HG02885 (cell line): ENCODE results near the gene C21orf91.

Source experiments
- ATAC-seq: cut with Tn5 transposase; IDR thresholded peaks from one replicate; pipeline ENCODE4 v1.9.1; 2021; ENCODE audit warnings: mild to moderate bottlenecking; ENCODE audit not compliant: unreplicated experiment, poor library complexity

The C21orf91 gene

DNA sequence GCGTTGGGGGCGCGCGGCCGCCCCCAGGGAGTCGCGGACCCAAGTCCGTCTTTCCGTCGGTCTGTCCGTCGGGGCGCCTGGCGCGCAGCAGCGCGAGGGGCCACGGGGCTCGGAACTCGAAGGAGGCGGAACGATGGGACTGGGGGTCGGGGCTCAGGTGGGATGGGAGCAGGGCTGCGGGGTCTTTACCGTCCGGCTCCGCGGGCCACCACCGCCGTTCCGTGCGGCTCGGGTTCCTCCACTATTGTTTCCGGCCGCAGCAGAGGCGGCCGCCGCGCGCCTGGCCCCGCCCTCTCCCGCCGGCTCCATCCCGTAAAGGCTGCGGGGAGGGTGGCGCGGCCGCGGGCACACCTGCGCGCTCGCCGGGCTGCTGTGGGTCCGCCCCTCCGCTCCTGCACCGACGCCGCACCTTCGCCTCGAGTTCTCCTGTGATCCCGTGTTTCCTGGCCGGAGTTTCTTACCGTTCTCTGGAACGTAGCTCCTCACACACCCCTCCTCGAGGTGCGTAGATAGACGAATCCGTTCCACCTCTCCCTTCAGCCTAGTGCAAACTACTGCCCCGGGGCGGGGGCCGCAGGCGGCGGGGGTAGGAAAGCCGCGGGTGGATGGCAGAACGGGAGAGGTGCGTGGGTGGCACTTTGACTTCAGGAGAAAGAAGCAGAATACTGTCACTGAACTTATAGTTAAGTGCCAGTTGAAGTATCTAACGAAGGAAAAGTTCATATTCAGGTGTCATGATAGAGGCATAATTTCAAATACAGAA, at the start of gene C21orf91:
C21orf91 (minus strand) TSS at position 243 of the 763 bp plus-strand sequence. CDS start 1,038 bp downstream, outside the sequence.
- ATAC-seq: peak; percentile 85

DNA sequence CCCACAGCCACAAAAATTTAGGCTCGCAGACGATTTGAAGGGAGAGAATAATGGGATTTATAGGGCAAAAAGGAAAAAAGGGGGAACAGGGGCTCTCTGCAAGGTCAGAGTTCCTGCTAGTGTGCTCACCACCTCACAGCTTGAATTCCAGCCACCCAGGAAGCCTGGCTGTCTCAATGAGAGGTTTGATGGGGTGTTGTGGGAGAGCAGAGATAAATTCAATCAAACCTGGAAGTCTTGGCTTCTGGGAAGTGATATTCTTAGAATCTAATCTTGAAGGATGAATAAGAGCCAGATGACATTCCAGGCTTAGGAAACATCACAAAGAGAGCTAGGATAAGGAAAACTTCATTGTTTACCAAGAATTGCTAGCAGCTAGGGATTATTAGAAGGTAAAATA, 47.4 kb upstream of the C21orf91 start:
- no peak for ATAC-seq

DNA sequence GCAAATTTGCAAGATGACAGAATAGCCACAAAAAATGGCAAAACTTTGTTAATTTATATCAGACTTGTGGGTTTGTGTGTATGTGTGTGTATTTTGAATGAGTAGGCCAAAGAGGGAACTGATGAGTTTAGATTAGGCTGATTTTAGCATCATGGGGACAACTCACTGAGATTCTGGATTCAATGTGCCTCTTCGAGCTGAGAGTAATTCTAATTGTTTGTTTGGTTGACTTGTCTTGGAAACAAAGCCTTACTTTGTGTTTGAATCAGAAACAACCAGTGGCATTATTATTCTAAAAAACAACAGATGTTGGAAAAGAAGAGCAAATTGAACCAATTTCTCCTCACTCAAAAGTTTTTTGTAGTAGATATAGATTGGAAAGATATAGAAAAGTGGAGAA, 40.5 kb upstream of the C21orf91 start:
- ATAC-seq: no peak

DNA sequence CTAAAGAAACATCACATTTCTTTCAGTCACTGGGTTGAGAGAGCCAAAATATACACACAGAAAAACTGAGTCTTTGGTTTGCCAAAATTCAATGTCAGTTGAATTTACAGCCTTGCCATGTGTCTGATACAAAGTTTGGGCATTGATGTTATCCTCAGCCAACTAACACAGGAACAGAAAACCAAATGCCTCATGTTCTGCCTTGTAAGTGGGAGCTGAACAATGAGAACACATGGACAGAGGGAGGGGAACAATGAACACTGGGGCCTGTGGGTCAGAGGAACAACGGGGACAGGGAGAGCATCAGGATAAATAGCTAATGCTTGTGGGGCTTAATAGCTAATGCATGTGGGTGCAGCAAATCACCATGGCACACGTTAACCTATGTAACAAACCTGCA, 39.6 kb upstream of the C21orf91 start:
- ATAC-seq: no peak

DNA sequence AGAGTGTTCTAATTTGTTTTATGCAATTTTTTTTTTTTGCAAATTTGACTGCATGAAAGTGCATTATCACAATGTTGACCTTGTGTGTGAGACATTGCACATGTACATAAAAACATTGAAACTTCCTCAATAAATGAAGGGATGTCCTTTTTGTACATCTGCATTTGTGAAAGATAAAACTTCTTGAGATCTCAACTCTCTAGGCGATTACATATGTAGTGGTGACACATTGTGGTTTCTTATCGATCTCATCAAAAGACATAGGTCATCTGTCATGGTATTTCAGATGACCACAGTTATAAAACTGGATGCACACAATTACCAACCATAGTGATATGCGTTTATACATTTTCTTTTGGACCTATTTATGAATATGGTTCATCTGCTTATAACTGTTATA, 35.6 kb upstream of the C21orf91 start:
- ATAC-seq: no peak

DNA sequence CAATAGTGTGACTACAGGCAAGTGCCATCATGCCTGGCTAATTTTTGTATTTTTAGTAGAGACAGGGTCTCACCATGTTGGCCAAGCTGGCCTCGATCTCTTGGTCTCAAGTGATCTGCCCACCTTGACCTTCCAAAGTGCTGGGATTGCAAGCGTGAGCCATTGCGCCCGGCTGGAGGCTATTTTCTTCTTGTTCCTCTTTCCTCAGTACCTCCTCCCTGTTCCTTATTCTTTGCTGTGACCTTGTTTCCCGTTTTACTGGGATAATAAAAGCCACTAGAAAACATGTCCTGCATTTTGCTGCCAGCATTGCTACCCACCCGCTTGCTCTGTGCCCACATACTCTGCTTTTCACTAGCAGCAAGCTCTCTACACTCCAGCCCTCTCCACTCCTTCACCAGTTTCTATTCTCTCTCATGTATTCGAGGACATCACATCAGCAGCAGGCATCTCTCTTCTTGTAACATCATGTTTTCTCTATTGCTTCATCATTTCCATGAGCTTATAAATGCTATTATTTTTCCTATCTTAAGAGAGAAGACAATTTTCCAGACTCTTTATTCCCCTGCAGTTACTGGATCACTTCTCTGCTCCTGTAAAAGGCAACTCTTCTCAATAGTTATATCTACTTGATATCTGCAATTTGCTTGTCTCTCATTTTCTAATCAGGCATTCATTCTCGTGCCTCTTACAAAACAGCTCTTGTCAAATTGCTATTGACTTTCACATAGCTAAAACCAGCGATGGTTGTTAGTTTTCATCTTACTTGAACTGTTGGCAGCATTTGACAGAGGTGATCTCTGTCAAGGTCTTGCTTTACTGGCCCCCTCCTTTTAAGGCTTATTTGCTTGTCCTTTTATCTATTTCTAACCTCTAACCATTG, 34.5 kb upstream of the C21orf91 start:
- ATAC-seq: no peak

DNA sequence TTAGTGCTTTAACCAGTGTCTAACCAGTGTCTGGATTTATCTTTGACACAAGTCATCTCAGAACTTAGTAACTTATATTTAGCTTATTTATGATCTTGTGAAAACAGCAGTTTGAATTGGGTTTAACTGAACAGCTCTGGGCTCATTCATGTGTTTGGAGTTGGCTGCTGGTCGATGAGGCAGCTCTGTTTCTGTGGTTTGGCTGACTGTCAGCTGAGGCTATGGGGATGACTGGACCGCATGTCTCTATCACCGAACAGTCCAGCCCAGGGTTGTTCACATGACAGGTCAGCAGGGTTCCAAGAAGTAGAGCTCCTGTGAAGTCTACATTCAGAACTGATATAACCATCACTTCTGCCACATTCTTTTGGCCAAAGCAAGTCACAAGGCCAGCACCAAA, 29.1 kb upstream of the C21orf91 start:
- peak; percentile 97 for ATAC-seq

DNA sequence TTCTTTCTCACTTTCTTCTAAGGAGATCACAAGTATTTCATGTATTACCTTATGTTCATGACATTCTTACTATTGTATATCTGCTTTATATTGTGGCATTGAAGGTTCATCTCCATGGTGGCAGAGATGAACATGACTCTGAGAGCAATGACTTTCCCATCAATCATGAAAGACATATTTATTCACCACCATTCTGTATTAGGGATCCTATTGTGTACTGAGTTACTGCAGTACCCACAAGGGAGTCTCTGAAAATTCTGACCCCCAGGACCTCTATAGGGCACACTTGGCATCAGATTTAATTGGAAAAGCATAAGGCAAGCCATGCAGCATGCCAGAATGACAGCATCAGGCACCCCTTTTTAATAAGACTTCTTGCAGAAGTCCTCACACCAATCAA, 21.9 kb upstream of the C21orf91 start:
- no peak for ATAC-seq

DNA sequence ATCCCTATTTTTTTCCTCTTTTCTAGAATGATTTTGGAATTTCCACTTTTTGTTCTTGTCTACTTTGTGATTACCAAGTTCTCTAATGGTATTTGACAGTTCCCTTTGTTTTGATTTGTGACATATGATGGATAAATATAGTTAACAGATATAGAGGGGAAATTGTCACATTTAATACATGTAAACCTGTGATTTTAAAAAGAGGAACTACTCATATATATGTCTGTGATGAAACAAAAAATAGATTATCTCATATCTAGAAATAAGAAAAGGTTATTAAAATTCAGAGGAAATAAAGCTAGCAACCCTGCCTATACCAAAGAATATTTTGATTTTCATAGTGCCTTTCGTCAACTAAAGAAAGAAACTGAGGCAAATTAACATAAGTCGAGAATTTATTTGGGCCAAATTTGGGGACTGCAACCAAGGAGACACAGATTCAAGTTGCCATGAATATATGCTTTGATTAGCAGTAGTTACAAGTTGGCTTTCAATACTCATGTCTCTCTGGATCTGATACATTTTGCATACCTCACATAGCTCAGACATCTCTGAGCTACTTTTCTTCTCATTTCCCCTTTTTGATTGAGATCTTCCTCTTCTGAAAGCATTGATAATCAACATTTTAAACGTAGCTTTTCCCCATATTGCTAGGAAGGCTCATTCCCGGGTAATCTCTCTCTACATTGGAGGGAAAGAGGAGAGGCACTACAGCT, 15.6 kb upstream of the C21orf91 start:
- peak; percentile 83 for ATAC-seq

DNA sequence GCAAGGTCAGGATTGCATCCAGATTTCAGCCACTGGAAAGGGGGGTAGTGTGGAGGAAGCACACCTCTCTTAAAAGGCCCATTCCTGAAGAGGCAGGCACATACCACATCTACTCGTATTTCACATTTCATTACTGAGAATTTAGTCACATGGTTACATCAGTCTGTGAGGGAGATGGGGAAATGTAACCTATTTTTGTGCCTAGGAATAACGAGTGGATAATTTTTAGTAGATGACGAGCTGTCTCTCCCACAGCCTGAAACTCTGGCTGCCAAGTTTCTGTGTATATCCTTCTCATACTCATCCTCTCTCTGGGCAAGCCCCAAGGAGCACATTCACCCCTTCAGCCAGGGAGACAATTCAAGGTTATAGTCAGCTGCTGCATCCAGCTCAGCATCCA, 10.3 kb upstream of the C21orf91 start:
- ATAC-seq: no peak

DNA sequence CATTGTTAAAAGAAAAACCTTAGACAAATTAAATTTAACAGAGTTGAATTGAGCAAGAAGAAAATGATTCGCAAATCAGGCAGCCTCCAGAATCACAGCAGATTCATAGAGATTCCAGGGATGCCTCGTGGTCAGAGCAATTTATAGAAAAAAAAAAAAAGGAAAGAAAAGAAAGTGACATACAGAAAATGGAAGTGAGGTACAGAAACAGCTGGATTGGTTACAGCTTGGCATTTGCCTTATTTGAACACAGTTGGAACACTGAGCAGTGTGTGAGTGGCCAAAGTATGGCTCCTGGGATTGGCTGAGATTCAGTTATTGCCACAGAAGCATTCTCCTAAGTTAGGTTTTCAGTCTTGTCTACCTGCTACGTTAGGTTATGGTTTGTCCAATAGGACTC, 9.1 kb upstream of the C21orf91 start:
- ATAC-seq: no peak

DNA sequence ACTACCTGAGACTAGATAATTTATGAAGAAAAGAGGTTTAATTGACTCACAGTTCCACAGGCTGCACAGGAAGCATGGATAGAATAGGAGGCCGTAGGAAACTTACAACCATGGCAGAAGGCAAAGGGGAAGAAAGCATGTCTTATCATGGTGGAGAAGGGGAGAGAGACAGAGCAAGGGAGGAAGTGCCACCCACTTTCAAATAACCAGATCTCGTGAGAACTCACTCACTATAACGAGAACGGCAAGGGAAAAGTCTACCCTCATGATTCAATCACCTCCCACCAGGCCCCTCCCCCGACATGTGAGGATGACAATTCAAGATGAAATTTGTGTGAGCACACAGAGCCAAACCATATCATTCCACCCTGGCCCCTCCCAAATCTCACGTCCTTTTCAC, 4.7 kb upstream of the C21orf91 start:
- ATAC-seq: no peak

DNA sequence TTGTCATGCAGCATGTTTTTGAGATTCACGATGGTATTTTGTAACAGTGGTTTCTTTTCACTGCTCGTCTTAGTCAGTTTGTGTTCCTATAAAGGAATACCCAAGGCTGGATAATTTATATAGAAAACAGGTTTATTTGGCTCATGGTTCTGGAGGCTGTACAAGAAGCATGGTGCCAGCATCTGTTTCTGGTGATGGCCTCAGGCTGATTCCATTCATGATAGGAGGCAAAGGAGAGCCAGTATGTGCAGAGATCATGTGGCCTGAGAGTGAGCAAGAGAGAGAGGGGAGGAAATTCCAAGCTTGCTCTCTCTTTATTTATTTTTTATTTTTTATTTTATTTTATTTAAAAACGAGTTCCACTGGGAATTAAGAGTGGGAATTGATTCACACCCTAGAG, 2.0 kb upstream of the C21orf91 start:
- ATAC-seq: no peak

DNA sequence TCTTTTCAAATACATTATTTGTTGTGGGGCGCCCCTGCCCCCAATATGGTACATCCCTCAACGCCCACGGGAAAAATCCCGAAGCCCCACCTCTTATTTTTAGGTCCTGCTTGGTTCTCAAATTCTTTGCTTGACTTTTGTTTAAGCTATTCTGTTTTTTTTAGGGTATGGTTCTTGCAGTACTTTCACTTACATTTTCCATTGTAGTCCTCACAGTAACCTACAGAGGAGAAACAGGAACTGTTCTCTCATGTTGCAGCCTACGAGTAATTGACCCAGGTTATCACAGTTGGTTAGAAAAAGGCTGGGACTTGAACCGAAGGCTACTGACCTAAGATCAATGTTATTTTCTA, 697 bp upstream of the C21orf91 start:
- ATAC-seq: peak; percentile 70

DNA sequence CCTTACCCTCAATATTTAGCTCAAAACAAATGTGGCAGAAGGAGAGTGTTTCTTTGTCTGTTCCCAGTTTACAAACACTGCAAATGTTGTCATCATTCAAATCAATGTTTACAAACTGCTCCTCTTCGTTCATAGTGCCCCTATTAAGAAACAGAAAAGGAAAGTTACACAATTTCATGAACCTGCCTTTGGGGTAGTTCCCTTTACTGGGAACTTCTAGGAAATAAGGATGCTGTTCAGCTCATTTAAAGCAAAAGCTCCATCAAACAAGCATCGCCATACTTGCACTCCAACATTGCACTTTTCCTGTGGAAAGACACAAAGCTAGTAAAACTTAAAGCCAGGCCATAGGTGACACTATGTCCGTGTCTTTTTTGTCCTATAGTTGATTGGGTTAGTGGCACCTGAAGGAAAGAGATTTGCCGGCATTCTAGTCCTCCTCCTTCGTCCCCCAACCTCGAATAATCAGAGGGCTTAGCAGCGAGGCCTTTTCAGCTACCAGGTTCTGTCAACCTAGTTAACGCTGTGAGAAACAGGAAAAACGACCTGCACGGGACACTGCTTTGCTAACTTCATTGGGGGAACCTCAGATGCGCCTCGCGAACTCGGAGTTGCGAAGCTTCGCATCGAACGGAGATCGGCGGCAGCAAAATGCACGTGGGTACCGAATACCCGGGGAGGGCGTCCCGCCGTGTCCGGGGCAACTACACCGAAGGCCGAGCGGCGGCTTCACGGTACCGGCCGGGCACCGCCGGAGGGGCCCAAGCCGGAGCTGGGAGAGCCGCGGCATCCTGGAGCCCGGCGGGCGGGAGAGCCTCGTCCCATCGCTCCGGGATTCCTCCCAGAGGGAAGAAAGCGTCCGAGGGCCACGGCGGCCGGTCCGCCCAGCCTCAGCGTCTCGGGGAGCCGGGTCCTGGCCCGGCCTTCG, 706 bp downstream of the C21orf91 start:
- ATAC-seq: peak; percentile 14

DNA sequence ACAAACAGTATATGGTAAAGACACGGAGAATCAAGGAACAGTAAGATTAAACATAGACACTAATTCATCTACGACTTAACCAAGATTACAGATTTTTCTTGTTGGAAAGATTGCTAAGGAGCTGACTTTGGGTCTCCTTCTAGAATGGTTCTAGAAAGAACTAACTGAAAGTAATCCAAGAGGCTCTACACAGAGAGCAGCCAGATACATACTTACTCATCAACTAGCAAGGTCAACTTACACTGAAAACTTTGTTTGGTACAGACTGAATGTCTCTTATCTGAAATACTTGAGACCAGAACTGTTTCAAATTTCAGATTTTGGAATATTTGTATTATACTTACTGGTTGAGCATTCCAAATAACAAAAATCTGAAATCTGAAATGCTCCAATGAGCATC, 5.8 kb downstream of the C21orf91 start:
- no peak for ATAC-seq

DNA sequence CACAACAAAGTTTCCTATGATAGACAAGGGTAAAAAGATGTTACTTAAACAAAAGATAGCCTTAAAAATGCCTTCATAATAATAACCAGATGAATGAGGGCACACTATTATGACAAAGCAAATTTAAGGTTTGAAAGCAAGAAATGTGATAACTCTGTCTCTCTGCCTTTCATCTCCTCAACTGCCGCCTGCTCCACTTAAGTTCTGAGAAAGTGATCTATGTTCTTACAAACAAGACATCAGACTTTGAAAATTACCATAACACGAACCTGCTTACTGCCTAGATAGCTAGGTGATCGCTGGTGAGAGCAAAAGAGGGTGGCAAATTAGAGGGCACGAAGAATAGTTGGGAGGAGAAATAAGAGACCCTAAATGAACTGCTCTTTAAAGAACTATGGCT, 13.2 kb downstream of the C21orf91 start:
- no peak for ATAC-seq

DNA sequence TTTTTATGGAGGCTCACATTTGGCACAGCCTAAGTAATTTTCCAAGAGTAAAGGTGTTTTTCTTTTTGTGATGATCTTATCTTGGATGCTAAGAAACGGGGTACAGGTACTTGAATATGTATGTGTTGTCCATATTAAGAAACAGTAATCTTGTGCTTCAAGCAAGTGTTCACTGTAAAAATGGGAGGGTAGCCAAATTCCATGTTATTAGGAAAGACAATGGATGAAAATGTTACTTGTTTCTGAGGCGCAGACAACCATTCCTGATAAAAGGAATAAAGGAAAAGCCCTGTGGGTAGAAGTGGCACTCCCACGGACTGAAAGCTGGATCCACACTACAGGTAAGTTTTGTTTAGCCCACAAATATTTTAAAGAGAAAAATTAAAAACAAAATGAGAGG, 15.6 kb downstream of the C21orf91 start:
- ATAC-seq: no peak

DNA sequence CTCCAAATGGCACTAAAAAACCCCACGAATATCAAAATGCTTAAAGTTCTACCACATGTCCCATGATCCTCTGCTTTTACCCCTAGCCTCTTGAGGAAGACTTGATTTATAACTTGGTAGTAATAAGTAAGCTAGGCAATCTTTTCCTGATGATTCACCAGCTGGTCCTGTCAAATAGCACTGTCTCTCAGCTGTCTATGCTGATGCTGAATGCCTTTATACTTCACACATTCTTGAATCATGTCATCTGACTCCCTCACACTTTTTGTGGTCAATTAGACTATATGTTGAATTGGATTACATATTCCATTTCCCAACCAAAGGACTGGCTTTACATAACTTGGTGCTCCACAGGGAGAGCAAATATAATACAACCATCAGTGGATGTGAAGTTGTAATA, 16.6 kb downstream of the C21orf91 start:
- no peak for ATAC-seq
